Osteoblast (primary cell): Measurements from ENCODE around the gene WASHC4. TPM values are rescaled to one million over a fixed set of nuclear protein-coding genes. Genes with fewer than 3 reads are reported as not detected.

Source experiments
- DNase-seq: peaks from one replicate; pipeline ENCODE4 v3.0.0; 2011; ENCODE audit warnings: low spot score, mixed read lengths; ENCODE audit not compliant: insufficient read length; ENCODE audit errors: missing footprints
- H2AFZ ChIP-seq: 2 replicates; pipeline ENCODE4 v1.6.0; 2011; ENCODE audit warnings: mild to moderate bottlenecking, low read length
- H3K27ac ChIP-seq: 2 replicates; pipeline ENCODE4 v1.5.1; 2011; ENCODE audit warnings: mild to moderate bottlenecking, low read depth, low read length, moderate library complexity
- H3K27me3 ChIP-seq: 2 replicates; pipeline ENCODE4 v1.6.0; 2012; ENCODE audit warnings: mild to moderate bottlenecking, control low read depth, inconsistent platforms, low read length, moderate library complexity; ENCODE audit not compliant: insufficient read depth
- H3K36me3 ChIP-seq: 2 replicates; pipeline ENCODE4 v1.5.1; 2011; ENCODE audit warnings: mild to moderate bottlenecking, low read length, control low read depth, moderate library complexity; ENCODE audit not compliant: insufficient read depth
- H3K4me1 ChIP-seq: 2 replicates; pipeline ENCODE4 v1.5.1; 2011; ENCODE audit warnings: mild to moderate bottlenecking, low read length, control low read depth, moderate library complexity; ENCODE audit not compliant: insufficient read depth
- H3K4me2 ChIP-seq: 2 replicates; pipeline ENCODE4 v1.6.0; 2011; ENCODE audit warnings: mild to moderate bottlenecking, low read length; ENCODE audit not compliant: insufficient read depth
- H3K4me3 ChIP-seq: fragments of 200-600 bp; sonication (generic); 3 replicates; pipeline ENCODE4 v1.5.1; 2012; ENCODE audit warnings: mild to moderate bottlenecking, low read length, inconsistent platforms; ENCODE audit not compliant: insufficient read depth
- H3K79me2 ChIP-seq: 2 replicates; pipeline ENCODE4 v1.6.0; 2012; ENCODE audit warnings: mild to moderate bottlenecking, low read length, control low read depth, inconsistent platforms; ENCODE audit not compliant: insufficient read depth
- H3K9me3 ChIP-seq: 2 replicates; pipeline ENCODE4 v1.5.1; 2011; ENCODE audit warnings: low read depth, low read length, control low read depth
- H4K20me1 ChIP-seq: 2 replicates; pipeline ENCODE4 v1.6.0; 2012; ENCODE audit warnings: mild to moderate bottlenecking, low read length, control low read depth; ENCODE audit not compliant: insufficient read depth
- total RNA-seq: library from RNA; depleted of rRNA; stranded (reverse); fragments of >200 nt; gene quantifications from 2 replicates; pipeline ENCODE4 v1.2.3, GENCODE V29; 2012
- TF ChIP-seq, protein P1 (sequence below): IDR thresholded peaks from 2 replicates; pipeline ENCODE4 v1.5.1; 2011; ENCODE audit warnings: mild to moderate bottlenecking, low read depth, low read length, moderate library complexity; ENCODE audit errors: extremely low read depth

Gene WASHC4
- total RNA-seq, 1 donor: 124 TPM

DNA sequence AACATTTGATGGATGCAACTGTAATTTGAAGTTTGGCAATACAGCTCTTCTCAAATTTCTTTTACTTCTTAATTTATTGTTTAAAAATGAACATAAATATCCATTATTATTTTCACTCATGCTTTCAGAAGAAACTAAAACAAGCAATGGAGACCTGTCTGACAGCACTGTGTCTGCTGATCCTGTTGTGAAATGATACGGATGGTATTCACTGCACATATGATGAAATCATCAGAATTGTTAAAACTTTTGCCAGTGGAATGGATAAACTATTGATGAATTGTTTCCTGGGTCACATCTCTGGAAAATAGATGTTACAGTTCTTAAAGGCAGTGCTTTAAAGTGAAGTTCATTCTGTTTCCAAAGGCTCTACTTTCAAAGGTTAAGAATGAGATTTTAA is 59.2 kb downstream of the WASHC4 start:
- TF ChIP-seq, protein P1, sequence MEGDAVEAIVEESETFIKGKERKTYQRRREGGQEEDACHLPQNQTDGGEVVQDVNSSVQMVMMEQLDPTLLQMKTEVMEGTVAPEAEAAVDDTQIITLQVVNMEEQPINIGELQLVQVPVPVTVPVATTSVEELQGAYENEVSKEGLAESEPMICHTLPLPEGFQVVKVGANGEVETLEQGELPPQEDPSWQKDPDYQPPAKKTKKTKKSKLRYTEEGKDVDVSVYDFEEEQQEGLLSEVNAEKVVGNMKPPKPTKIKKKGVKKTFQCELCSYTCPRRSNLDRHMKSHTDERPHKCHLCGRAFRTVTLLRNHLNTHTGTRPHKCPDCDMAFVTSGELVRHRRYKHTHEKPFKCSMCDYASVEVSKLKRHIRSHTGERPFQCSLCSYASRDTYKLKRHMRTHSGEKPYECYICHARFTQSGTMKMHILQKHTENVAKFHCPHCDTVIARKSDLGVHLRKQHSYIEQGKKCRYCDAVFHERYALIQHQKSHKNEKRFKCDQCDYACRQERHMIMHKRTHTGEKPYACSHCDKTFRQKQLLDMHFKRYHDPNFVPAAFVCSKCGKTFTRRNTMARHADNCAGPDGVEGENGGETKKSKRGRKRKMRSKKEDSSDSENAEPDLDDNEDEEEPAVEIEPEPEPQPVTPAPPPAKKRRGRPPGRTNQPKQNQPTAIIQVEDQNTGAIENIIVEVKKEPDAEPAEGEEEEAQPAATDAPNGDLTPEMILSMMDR: no peak
- no peak for DNase-seq
- H3K36me3 ChIP-seq: peaks cover 84% of the 10 kb centered on the region

DNA sequence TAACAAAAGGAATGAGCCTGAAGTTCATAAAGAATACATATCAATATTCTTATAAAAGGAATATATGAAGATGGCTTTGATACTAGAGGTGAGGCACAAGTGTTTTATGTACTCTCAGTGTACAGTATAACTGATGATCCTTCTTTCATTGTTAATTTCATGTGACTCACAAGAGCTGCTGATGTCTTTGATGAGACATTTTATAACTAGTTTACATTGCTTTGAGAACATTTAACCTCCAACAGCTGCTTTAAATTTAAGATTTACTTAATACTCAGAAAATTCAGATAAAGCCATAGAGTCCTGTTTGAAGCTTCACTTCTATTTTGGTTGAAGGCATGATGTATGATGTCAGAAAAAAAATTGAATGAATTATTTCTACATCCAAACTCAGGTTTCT is 59.8 kb downstream of the WASHC4 start:
- no peaks in the 10 kb centered on the region for H3K4me1 ChIP-seq
- DNase-seq: no peak
- peaks cover 78% of the 10 kb centered on the region for H3K36me3 ChIP-seq
- TF ChIP-seq, protein P1: no peak
- H3K27ac ChIP-seq: no peak overlapping the region
- H3K9me3 ChIP-seq: no peaks in the 10 kb centered on the region
- no peaks in the 10 kb centered on the region for H4K20me1 ChIP-seq
- H3K27me3 ChIP-seq: no peaks in the 10 kb centered on the region
- no peak overlapping the region for H3K4me2 ChIP-seq
- no peak overlapping the region for H2AFZ ChIP-seq
- no peak overlapping the region for H3K4me3 ChIP-seq
- no peaks in the 10 kb centered on the region for H3K79me2 ChIP-seq

More for the DNA sequence above, 59.2 kb downstream of the WASHC4 start:
- Histone ChIP-seq H3K27ac (peak overlapping the region; percentile 21), H3K27me3 (no peaks in the 10 kb centered on the region), H3K4me1 (no peaks in the 10 kb centered on the region), H3K4me3 (no peak overlapping the region), H3K9me3 (no peaks in the 10 kb centered on the region), H4K20me1 (no peaks in the 10 kb centered on the region), H3K79me2 (no peaks in the 10 kb centered on the region), H2AFZ (no peak overlapping the region), H3K4me2 (no peak overlapping the region)

DNA sequence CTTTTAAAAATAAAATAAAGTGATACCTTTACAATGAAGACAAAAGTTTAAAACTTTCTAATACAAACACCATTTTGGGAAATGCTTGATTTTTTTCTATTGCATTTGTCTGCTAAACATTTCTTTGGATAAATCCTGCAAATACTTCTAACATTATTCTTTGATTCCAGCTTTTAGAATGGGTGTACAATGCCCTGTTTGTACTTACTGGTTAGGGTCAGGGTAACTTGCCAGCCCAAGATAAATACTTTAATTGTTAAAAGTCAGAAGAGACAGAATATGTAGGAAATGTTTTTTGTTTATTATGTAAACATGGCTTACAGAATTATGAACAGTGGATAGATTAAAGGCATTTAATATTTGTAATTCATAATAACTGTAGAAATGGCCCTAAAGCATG is 60.5 kb downstream of the WASHC4 start:
- no peak overlapping the region for H3K4me3 ChIP-seq
- no peaks in the 10 kb centered on the region for H3K27me3 ChIP-seq
- H2AFZ ChIP-seq: no peak overlapping the region
- no peak overlapping the region for H3K4me2 ChIP-seq
- H3K27ac ChIP-seq: no peak overlapping the region
- DNase-seq: no peak
- TF ChIP-seq, protein P1: no peak
- H4K20me1 ChIP-seq: no peaks in the 10 kb centered on the region
- H3K9me3 ChIP-seq: no peaks in the 10 kb centered on the region
- no peaks in the 10 kb centered on the region for H3K79me2 ChIP-seq
- peaks cover 73% of the 10 kb centered on the region for H3K36me3 ChIP-seq
- H3K4me1 ChIP-seq: no peaks in the 10 kb centered on the region

- TF ChIP-seq, protein P1: no peak
- Histone ChIP-seq H3K4me1 (no peaks in the 10 kb centered on the region), H3K27ac (no peak overlapping the region), H3K27me3 (no peaks in the 10 kb centered on the region), H2AFZ (no peak overlapping the region), H3K36me3 (peaks cover 68% of the 10 kb centered on the region), H3K4me2 (no peak overlapping the region), H3K9me3 (no peaks in the 10 kb centered on the region), H4K20me1 (no peaks in the 10 kb centered on the region), H3K79me2 (no peaks in the 10 kb centered on the region), H3K4me3 (no peak overlapping the region)
- no peak for DNase-seq
Measured at GRCh38 chr12:105170139-105170538, 62.6 kb downstream of the WASHC4 start.
